PC-9 (cell line): Measurements from ENCODE around the gene NOLC1.

Experiments
- EZH2 ChIP-seq: fragments of 200-600 bp; sonication (generic); IDR thresholded peaks from 2 replicates; pipeline ENCODE4 v1.8.0; 2017; ENCODE audit warnings: antibody characterized with exemption, low read depth
- TF ChIP-seq, protein P1 (sequence below): fragments of 200-600 bp; sonication (generic); conservative IDR thresholded peaks from 2 replicates; pipeline ENCODE4 v1.6.1; 2017; ENCODE audit warnings: mixed run types, antibody characterized with exemption, mild to moderate bottlenecking, moderate library complexity

DNA sequence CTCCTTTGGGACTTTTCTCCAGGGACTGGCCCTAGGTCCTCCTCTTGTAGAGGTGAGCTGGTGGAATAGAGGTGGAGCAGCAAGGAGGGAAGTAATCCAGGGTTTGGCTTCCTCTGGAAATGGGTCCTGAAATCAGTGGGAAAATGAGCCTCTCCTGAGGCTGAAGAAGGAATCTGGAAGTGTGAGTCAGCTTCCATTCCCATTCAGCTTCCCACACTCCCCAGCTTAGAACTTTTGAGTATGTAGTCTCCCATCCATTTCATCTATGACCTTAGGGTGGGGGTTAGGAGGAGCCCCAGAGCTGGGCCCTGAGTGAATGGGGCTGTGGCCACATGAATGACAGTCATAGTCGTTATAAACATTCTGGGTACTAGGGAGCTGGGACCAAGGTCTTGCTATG, 49.8 kb upstream of the NOLC1 start:
- TF ChIP-seq, protein P1, sequence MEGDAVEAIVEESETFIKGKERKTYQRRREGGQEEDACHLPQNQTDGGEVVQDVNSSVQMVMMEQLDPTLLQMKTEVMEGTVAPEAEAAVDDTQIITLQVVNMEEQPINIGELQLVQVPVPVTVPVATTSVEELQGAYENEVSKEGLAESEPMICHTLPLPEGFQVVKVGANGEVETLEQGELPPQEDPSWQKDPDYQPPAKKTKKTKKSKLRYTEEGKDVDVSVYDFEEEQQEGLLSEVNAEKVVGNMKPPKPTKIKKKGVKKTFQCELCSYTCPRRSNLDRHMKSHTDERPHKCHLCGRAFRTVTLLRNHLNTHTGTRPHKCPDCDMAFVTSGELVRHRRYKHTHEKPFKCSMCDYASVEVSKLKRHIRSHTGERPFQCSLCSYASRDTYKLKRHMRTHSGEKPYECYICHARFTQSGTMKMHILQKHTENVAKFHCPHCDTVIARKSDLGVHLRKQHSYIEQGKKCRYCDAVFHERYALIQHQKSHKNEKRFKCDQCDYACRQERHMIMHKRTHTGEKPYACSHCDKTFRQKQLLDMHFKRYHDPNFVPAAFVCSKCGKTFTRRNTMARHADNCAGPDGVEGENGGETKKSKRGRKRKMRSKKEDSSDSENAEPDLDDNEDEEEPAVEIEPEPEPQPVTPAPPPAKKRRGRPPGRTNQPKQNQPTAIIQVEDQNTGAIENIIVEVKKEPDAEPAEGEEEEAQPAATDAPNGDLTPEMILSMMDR, result no peak
- no peak for TF ChIP-seq EZH2
